RWPE2 (cell line): Measurements from ENCODE around the gene KIF16B.

Experiments
- ATAC-seq: fragments of 200-7000 bp; cut with Tn5 transposase; 3 replicates; pipeline ENCODE4 v1.9.1; 2021; ENCODE audit warnings: low read depth
- DNase-seq: peaks from one replicate; pipeline ENCODE4 v3.0.0-alpha.2; 2020; ENCODE audit warnings: low spot score
- H3K27ac ChIP-seq: fragments of 450-650 bp; 2 replicates; pipeline ENCODE4 v1.5.1; 2017; ENCODE audit warnings: mild to moderate bottlenecking; ENCODE audit not compliant: poor library complexity, severe bottlenecking
- H3K27me3 ChIP-seq: fragments of 250-450 bp; sonication (Bioruptor Pico); 2 replicates; pipeline ENCODE4 v1.5.1; 2021; ENCODE audit warnings: mild to moderate bottlenecking, moderate library complexity; ENCODE audit not compliant: insufficient read depth, poor library complexity, severe bottlenecking
- H3K36me3 ChIP-seq: fragments of 250-450 bp; sonication (Bioruptor Pico); 2 replicates; pipeline ENCODE4 v1.5.1; 2020; ENCODE audit warnings: low read depth, mild to moderate bottlenecking, moderate library complexity
- H3K4me1 ChIP-seq: fragments of 250-450 bp; sonication (Bioruptor Pico); 2 replicates; pipeline ENCODE4 v1.5.1; 2021; ENCODE audit warnings: mild to moderate bottlenecking, moderate library complexity; ENCODE audit not compliant: insufficient read depth, poor library complexity, severe bottlenecking
- H3K4me3 ChIP-seq: fragments of 250-450 bp; sonication (Bioruptor Pico); 2 replicates; pipeline ENCODE4 v1.5.1; 2021; ENCODE audit warnings: mild to moderate bottlenecking, moderate library complexity; ENCODE audit not compliant: severe bottlenecking
- H3K9me3 ChIP-seq: fragments of 250-450 bp; sonication (Bioruptor Pico); 2 replicates; pipeline ENCODE4 v1.5.1; 2021; ENCODE audit warnings: mild to moderate bottlenecking, moderate library complexity; ENCODE audit not compliant: severe bottlenecking
- TF ChIP-seq, protein P1 (sequence below): fragments of 450-650 bp; IDR thresholded peaks from one replicate; pipeline ENCODE4 v1.5.1; 2017; ENCODE audit warnings: mild to moderate bottlenecking, moderate library complexity; ENCODE audit not compliant: poor library complexity, severe bottlenecking

Gene KIF16B

DNA sequence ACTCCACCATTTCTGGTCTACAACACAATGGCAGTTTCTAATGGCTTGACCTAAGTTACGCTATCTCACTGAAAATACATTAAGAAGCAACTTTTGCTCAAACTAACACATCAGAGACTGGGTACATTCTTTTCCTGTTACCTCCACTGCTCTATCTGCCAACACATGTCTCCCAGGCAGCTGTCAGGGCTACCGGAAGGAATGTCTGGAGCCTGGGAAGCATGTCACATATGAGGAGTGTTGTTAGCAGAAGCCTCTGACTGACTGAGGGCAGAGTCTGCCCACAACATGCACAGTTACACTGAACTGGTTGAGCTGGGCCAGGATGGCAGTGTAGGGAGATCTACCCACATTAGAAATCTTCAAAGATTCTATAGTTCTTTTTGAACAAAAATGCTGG, 264.5 kb downstream of the KIF16B start:
- Histone ChIP-seq H3K27me3 (no peaks in the 10 kb centered on the region), H3K36me3 (no peaks in the 10 kb centered on the region), H3K4me1 (no peaks in the 10 kb centered on the region), H3K27ac (no peak overlapping the region), H3K4me3 (no peak overlapping the region), H3K9me3 (no peaks in the 10 kb centered on the region)
- ATAC-seq (peak; percentile 27; the same call in 1 of the 3 replicates), DNase-seq (no peak)
- TF ChIP-seq, protein P1, sequence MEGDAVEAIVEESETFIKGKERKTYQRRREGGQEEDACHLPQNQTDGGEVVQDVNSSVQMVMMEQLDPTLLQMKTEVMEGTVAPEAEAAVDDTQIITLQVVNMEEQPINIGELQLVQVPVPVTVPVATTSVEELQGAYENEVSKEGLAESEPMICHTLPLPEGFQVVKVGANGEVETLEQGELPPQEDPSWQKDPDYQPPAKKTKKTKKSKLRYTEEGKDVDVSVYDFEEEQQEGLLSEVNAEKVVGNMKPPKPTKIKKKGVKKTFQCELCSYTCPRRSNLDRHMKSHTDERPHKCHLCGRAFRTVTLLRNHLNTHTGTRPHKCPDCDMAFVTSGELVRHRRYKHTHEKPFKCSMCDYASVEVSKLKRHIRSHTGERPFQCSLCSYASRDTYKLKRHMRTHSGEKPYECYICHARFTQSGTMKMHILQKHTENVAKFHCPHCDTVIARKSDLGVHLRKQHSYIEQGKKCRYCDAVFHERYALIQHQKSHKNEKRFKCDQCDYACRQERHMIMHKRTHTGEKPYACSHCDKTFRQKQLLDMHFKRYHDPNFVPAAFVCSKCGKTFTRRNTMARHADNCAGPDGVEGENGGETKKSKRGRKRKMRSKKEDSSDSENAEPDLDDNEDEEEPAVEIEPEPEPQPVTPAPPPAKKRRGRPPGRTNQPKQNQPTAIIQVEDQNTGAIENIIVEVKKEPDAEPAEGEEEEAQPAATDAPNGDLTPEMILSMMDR: no peak

DNA sequence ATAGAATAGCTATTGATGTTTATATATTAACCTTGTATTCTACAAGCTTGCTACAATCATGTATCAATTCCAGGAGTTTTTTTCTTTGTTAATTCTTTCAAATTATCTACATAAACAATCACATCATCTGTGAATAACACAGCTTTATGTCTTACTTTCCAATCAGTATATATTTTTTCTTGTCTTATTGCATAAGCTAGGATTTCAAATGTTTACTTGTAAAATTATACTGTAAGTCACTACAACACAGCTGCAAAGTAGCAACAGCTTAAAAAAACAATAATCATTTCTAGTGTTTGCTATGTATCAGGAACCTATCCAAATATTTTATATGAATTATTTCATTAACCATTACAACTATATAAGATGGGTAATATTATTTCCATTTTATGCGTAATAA, 270.4 kb downstream of the KIF16B start:
- H3K4me3 ChIP-seq: no peak overlapping the region
- no peaks in the 10 kb centered on the region for H3K27me3 ChIP-seq
- no peaks in the 10 kb centered on the region for H3K36me3 ChIP-seq
- H3K9me3 ChIP-seq: peaks cover 7% of the 10 kb centered on the region
- TF ChIP-seq, protein P1: no peak
- no peak for DNase-seq
- no peaks in the 10 kb centered on the region for H3K4me1 ChIP-seq
- no peak for ATAC-seq
- no peak overlapping the region for H3K27ac ChIP-seq

DNA sequence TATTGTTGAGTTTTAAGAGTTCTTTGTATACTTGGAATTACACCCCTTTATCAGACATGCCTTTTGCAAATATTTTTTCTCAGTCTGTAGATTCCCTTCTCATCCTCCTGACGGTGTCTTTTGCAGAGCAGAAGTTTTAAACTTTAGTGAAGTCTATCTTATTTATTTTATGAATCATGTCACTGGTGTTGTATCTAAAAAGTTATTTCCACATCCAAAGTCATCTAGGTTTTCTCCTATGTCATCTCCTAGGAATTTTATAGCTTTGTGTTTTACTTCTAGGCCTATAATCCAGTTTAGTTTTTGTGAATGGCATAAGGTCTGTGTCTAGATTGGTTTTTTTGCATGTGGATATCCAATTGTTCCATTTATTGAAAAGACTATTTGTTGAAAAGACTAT, 271.3 kb downstream of the KIF16B start:
- TF ChIP-seq, protein P1: no peak
- Histone ChIP-seq H3K4me1 (no peaks in the 10 kb centered on the region), H3K27ac (no peak overlapping the region), H3K36me3 (no peaks in the 10 kb centered on the region), H3K9me3 (peaks cover 7% of the 10 kb centered on the region), H3K4me3 (no peak overlapping the region), H3K27me3 (no peaks in the 10 kb centered on the region)
- ATAC-seq (no peak), DNase-seq (no peak)

DNA sequence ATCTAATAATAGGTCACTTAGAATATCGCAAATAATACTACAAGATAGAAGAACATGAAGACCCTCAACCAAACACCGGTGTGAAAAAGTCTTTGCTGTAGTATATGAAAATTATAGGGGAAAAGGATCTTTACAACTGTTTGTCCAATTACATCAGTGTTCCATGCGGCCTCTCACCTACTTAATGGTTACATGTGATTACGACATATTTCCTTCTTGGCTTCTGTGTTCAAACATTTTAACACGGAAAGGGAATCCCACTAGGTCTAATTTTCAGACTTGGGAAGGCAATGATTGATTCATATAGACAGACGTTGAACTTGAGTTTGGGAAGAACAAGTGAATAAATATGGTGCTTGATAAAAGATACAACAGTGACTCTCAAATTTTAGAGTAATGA, 273.4 kb downstream of the KIF16B start:
- Histone ChIP-seq H3K36me3 (no peaks in the 10 kb centered on the region), H3K27ac (no peak overlapping the region), H3K27me3 (no peaks in the 10 kb centered on the region), H3K4me3 (no peak overlapping the region), H3K9me3 (peaks cover 7% of the 10 kb centered on the region), H3K4me1 (no peaks in the 10 kb centered on the region)
- ATAC-seq: no peak
- no peak for DNase-seq
- TF ChIP-seq, protein P1: no peak

DNA sequence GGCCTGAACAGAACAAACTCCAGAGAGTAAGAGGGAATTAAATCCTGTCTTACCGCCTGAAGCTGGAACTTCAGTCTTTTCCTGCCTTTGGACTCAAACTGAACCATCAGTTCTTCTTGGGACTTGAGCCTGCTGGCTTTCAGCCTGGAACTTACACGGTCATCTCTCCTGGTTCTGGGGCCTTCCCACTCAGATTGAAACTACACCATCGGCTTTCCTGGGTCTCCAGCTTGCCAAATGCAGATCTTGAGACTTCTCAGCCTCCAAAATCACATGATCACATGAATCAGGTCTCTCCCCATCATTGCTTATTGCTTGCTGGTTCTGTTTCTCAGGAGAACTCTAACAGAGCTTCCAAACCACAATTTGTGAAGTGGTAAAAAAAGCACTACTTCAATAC, 276.3 kb downstream of the KIF16B start:
- ATAC-seq: no peak
- no peaks in the 10 kb centered on the region for H3K27me3 ChIP-seq
- H3K27ac ChIP-seq: no peak overlapping the region
- TF ChIP-seq, protein P1: no peak
- no peak for DNase-seq
- peaks cover 20% of the 10 kb centered on the region for H3K4me1 ChIP-seq
- no peaks in the 10 kb centered on the region for H3K36me3 ChIP-seq
- H3K4me3 ChIP-seq: no peak overlapping the region
- H3K9me3 ChIP-seq: no peaks in the 10 kb centered on the region
